ENCODE results near the gene ZNRF4.

Gene ZNRF4

DNA sequence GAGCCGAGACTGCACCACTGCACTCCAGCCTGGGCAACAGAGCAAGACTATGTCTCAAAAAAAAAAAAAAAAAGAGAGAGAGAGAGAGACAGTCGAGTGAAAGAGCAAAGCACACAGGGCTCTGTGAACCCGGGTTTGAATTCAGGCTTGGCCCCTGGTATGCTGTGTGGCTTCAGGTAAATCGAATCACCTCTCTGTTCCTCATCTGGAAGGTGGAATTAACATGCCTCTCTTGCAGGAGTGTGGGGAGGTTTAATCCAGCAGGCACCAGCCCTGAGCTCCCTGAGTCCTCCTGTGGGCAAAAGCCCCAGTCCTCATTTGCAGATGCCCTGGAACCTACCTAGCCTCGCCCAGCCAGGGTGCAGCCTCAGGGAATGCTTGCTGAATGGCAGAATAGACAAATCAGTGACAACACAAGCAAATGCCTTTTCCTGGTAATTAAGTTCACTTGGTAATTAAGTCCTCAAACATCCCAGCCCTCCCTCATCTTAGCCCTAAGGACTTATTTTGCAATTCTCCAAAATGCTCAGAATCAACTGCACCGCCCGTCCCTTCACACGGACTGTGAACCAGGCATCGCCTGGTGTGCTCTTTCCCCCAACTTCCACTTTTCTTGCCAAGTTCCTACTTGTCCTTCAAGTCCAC is 4.6 kb upstream of the ZNRF4 start:
- H3K4me3 ChIP-seq (ENCODE audit: control insufficient read depth, low read depth, low read length), result no peak overlapping the region
- no peak for DNase-seq (ENCODE audit: low read depth)
- TF ChIP-seq, protein P1, sequence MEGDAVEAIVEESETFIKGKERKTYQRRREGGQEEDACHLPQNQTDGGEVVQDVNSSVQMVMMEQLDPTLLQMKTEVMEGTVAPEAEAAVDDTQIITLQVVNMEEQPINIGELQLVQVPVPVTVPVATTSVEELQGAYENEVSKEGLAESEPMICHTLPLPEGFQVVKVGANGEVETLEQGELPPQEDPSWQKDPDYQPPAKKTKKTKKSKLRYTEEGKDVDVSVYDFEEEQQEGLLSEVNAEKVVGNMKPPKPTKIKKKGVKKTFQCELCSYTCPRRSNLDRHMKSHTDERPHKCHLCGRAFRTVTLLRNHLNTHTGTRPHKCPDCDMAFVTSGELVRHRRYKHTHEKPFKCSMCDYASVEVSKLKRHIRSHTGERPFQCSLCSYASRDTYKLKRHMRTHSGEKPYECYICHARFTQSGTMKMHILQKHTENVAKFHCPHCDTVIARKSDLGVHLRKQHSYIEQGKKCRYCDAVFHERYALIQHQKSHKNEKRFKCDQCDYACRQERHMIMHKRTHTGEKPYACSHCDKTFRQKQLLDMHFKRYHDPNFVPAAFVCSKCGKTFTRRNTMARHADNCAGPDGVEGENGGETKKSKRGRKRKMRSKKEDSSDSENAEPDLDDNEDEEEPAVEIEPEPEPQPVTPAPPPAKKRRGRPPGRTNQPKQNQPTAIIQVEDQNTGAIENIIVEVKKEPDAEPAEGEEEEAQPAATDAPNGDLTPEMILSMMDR (conservative IDR thresholded peaks at IDR 0.05; ENCODE audit: control insufficient read depth, insufficient read depth, low read depth, low read length), result no peak

DNA sequence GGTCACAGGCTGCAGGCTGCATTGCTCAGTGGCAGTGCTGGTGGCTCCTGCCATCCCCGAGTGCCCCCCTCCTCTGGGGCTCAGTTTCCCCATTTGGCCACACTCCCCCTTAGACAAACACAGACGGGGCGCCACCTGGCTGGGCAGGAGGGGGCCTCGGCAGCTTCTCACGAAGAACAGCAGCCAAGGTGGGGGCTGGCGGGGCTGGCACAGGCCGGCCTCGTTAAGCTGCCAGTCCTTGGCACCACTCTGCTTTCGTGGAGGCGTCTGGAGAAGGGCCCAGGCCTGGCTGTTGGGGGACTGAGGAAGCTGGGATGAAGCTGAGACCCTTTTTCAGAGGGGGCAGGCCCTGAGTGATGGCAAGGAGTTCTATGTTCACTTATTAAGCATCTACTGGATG is 3.7 kb upstream of the ZNRF4 start:
- DNase-seq (ENCODE audit: low read depth), result no peak
- TF ChIP-seq, protein P1 (conservative IDR thresholded peaks at IDR 0.05; ENCODE audit: control insufficient read depth, insufficient read depth, low read depth, low read length), result no peak
- no peak overlapping the region for H3K4me3 ChIP-seq (ENCODE audit: control insufficient read depth, low read depth, low read length)

DNA sequence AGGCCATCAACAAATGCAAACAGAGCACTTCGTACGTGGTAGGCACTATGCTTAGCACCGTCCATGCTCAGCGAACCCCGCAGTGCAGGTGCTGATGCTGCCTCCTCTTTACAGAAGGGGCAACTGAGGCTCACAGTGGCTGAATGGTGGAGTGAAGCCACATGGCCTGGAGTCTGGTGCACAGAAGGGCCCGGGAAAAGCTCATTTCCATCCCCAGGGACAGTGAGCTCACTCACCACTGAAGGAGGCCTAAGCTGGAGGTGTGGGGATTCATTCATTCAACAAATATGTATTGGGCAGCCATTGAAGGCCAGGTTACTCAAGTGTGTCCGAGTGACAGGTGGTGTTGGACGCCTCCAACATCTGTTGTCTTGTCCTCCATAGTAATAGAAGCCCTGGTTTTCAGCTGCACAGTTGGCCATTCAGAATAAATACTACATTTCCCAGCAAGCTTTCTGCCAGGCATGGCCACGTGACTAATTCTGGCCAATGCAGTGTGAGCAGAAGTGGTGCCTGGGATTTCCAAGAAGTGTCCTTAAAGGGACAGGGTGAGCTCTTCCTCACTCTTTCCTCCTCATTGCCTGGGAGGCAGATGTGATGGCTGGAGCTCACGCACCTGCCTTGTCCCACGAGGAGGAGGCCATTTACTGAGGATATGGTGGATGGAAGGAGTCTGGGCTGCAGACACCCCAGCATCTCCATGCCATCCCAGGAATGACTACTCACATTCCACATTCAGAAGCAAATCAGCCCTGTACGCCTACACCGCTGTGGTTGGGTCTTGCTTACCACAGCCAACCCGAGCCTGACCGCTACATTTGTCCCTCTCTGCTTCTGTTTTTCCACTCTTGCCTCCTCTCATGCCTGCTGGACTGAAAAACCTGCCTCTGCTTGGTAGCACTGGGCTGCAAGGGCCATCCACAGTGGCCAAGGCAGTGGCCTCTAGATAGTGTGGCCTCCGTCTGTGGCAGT is 2.3 kb upstream of the ZNRF4 start:
- no peak overlapping the region for H3K4me3 ChIP-seq (ENCODE audit: control insufficient read depth, low read depth, low read length)
- DNase-seq (ENCODE audit: low read depth), result peak; percentile 37
- TF ChIP-seq, protein P1 (conservative IDR thresholded peaks at IDR 0.05; ENCODE audit: control insufficient read depth, insufficient read depth, low read depth, low read length), result no peak

DNA sequence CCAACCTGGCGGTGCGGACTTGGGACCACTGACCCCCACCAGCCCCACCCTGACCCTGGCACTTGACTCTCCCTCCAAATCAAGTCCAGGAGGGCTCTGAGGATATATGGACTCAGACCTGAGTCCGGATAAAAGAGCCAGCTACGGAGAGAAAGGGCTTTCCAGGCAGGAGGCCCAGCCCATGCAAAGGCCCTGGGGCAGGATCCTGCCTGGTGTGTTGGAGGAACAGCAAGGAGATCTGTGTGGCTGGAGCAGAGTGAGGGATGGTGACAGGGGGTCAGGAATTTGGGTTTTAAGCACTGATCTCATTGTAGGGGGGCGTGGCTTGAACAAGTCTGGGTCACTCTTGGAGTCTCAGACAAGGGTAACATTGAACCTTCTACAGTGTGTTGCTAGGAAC is 474 bp upstream of the ZNRF4 start:
- TF ChIP-seq, protein P1 (conservative IDR thresholded peaks at IDR 0.05; ENCODE audit: control insufficient read depth, insufficient read depth, low read depth, low read length), result no peak
- DNase-seq (ENCODE audit: low read depth), result no peak

DNA sequence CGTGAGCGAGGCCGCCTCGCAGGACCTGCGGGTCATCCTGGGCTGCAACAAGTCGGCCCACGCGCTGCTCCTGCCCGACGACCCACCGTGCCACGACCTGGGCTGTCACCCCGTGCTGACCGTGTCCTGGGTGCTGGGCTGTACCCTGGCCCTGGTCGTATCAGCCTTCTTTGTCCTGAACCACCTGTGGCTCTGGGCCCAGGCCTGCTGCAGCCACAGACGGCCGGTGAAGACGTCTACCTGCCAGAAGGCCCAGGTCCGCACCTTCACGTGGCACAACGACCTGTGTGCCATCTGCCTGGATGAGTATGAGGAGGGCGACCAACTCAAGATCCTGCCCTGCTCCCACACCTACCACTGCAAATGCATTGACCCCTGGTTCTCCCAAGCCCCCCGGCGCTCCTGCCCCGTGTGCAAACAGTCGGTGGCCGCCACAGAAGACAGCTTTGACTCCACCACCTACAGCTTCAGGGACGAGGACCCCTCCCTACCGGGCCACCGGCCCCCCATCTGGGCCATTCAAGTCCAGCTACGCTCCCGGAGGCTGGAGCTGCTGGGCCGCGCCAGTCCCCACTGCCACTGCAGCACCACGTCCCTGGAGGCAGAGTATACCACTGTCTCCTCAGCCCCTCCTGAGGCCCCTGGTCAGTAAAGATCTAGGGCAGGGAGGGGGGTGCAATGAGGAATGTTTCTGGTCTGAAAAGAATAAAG is 1.1 kb downstream of the ZNRF4 start:
- DNase-seq (ENCODE audit: low read depth), result no peak
- H3K4me3 ChIP-seq (ENCODE audit: control insufficient read depth, low read depth, low read length), result no peak overlapping the region
- TF ChIP-seq, protein P1 (conservative IDR thresholded peaks at IDR 0.05; ENCODE audit: control insufficient read depth, insufficient read depth, low read depth, low read length), result no peak

More for the DNA sequence above, 474 bp upstream of the ZNRF4 start:
- H3K4me3 ChIP-seq (ENCODE audit: control insufficient read depth, low read depth, low read length), result no peak overlapping the region

DNA sequence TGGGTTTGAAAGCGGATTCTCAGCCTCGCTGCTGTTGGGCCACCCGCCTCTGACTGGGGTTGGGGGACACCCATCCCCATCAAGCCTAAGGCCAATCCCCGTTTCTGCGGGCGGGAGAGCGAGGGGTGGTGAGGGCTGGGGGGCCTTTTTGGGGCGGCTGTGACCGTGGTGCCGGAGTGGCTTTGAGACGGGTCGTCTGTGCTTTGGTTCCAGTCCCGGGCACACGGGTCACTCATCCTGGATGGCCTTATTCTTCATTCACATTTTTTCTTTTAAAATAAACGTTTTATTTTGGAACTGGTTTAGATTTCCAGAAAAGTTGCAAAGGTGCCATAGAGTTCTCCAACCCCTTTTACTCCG is 1.6 kb downstream of the ZNRF4 start:
- TF ChIP-seq, protein P1 (conservative IDR thresholded peaks at IDR 0.05; ENCODE audit: control insufficient read depth, insufficient read depth, low read depth, low read length), result no peak
- no peak for DNase-seq (ENCODE audit: low read depth)
- H3K4me3 ChIP-seq (ENCODE audit: control insufficient read depth, low read depth, low read length), result no peak overlapping the region
